GM23338 (cell line): ENCODE results near the gene TM7SF3. TPM values are rescaled to one million over a fixed set of nuclear protein-coding genes. Genes with fewer than 3 reads are reported as not detected.

Experiments used
- ATAC-seq: fragments of 200-7000 bp; cut with Tn5 transposase; 3 replicates; pipeline ENCODE4 v1.9.1; 2020
- DNase-seq: peaks from one replicate; pipeline ENCODE4 v3.0.0-alpha.2; 2015; ENCODE audit warnings: low spot score
- H2AFZ ChIP-seq: fragments of 200-600 bp; sonication (generic); 2 replicates; pipeline ENCODE4 v1.8.0; 2016; ENCODE audit warnings: antibody characterized with exemption, mild to moderate bottlenecking, moderate library complexity
- H3F3A ChIP-seq: fragments of 200-600 bp; sonication (generic); replicated peaks from 2 replicates; pipeline ENCODE4 v1.8.0; 2017; ENCODE audit warnings: antibody characterized with exemption, mixed run types, low read depth
- H3K27ac ChIP-seq: fragments of 200-600 bp; sonication (generic); 2 replicates; pipeline ENCODE4 v1.6.1; 2016; ENCODE audit warnings: low read depth
- H3K27me3 ChIP-seq: fragments of 200-600 bp; sonication (generic); 2 replicates; pipeline ENCODE4 v1.8.0; 2016; ENCODE audit warnings: mild to moderate bottlenecking, mixed run types, moderate library complexity; ENCODE audit not compliant: insufficient read depth
- H3K36me3 ChIP-seq: fragments of 200-600 bp; sonication (generic); 2 replicates; pipeline ENCODE4 v1.8.0; 2016; ENCODE audit warnings: mild to moderate bottlenecking; ENCODE audit not compliant: insufficient read depth
- H3K4me1 ChIP-seq: fragments of 200-600 bp; sonication (generic); 2 replicates; pipeline ENCODE4 v1.8.0; 2016; ENCODE audit warnings: mild to moderate bottlenecking, moderate library complexity; ENCODE audit not compliant: insufficient read depth
- H3K4me2 ChIP-seq: fragments of 200-600 bp; sonication (generic); 2 replicates; pipeline ENCODE4 v1.7.1; 2017; ENCODE audit warnings: mixed run types
- H3K4me3 ChIP-seq: fragments of 200-600 bp; sonication (generic); 2 replicates; pipeline ENCODE4 v1.6.1; 2016; ENCODE audit warnings: mixed run types
- H3K79me2 ChIP-seq: fragments of 200-600 bp; sonication (generic); replicated peaks from 2 replicates; pipeline ENCODE4 v1.8.0; 2017; ENCODE audit warnings: mild to moderate bottlenecking; ENCODE audit not compliant: insufficient read depth
- H3K9me2 ChIP-seq: fragments of 200-600 bp; sonication (generic); 2 replicates; pipeline ENCODE4 v1.8.0; 2017; ENCODE audit not compliant: insufficient read depth
- H4K20me1 ChIP-seq: fragments of 200-600 bp; sonication (generic); replicated peaks from 2 replicates; pipeline ENCODE4 v1.8.0; 2017; ENCODE audit warnings: mild to moderate bottlenecking; ENCODE audit not compliant: insufficient read depth
- H3K27ac Mint-ChIP-seq: 2 replicates; pipeline ENCODE4 v1.8.0; 2020; ENCODE audit warnings: inconsistent platforms, mild to moderate bottlenecking, moderate library complexity, mixed read lengths
- H3K27me3 Mint-ChIP-seq: 3 replicates; pipeline ENCODE4 v1.8.0; 2022; ENCODE audit warnings: low read depth, mild to moderate bottlenecking, moderate library complexity, mixed read lengths, inconsistent platforms; ENCODE audit not compliant: insufficient read depth, poor library complexity
- H3K36me3 Mint-ChIP-seq: 3 replicates; pipeline ENCODE4 v1.8.0; 2021; ENCODE audit warnings: low read depth, mild to moderate bottlenecking, inconsistent platforms, moderate library complexity, mixed read lengths
- H3K4me1 Mint-ChIP-seq: 3 replicates; pipeline ENCODE4 v1.8.0; 2020; ENCODE audit warnings: mild to moderate bottlenecking, inconsistent platforms, mixed read lengths
- H3K4me3 Mint-ChIP-seq: 3 replicates; pipeline ENCODE4 v1.8.0; 2021; ENCODE audit warnings: moderate library complexity, mild to moderate bottlenecking, inconsistent platforms, mixed read lengths
- H3K9me3 Mint-ChIP-seq: 3 replicates; pipeline ENCODE4 v1.8.0; 2020; ENCODE audit warnings: moderate library complexity, mild to moderate bottlenecking, inconsistent platforms, mixed read lengths
- CREB1 ChIP-seq: fragments of 250-450 bp; sonication (Bioruptor Pico); IDR thresholded peaks from 2 replicates; pipeline ENCODE4 v1.5.0; 2020; ENCODE audit warnings: low read depth, mild to moderate bottlenecking, moderate library complexity
- CTCF ChIP-seq, 2 experiments: fragments of 200-600 bp in 1 of 2; sonication (generic) in 1 of 2; conservative IDR thresholded peaks; 2 replicates each; pipeline versions ENCODE4 v1.5.1 to v1.6.1; 2016 to 2017; ENCODE audit warnings: antibody characterized with exemption in 2 of 2, low read depth in 2 of 2, mild to moderate bottlenecking in 2 of 2, moderate library complexity in 1 of 2
- EZH2 ChIP-seq: fragments of 200-600 bp; sonication (generic); IDR thresholded peaks from one replicate; pipeline ENCODE4 v1.8.0; 2017; ENCODE audit warnings: antibody characterized with exemption, mild to moderate bottlenecking, low read depth; ENCODE audit not compliant: unreplicated experiment
- EZH2phosphoT487 ChIP-seq: fragments of 200-600 bp; sonication (generic); IDR thresholded peaks from one replicate; pipeline ENCODE4 v1.8.1; 2018; ENCODE audit warnings: antibody characterized with exemption; ENCODE audit not compliant: unreplicated experiment
- JUNB ChIP-seq: IDR thresholded peaks from one replicate; pipeline ENCODE4 v1.6.1; 2016; ENCODE audit warnings: antibody characterized with exemption; ENCODE audit not compliant: unreplicated experiment
- NANOG ChIP-seq: IDR thresholded peaks from 2 replicates; pipeline ENCODE4 v1.6.1; 2016; ENCODE audit warnings: antibody characterized with exemption, borderline replicate concordance
- POLR2AphosphoS5 ChIP-seq: IDR thresholded peaks from 2 replicates; pipeline ENCODE4 v1.6.1; 2016; ENCODE audit warnings: antibody characterized with exemption, low read depth
- STAT1 ChIP-seq: IDR thresholded peaks from one replicate; pipeline ENCODE4 v1.6.1; 2016; ENCODE audit warnings: antibody characterized with exemption; ENCODE audit not compliant: unreplicated experiment
- ZNF114 ChIP-seq: fragments of 250-450 bp; sonication (Bioruptor Pico); IDR thresholded peaks from 2 replicates; pipeline ENCODE4 v1.5.0; 2020; ENCODE audit warnings: mild to moderate bottlenecking, moderate library complexity
- ZNF331 ChIP-seq: fragments of 250-450 bp; sonication (Bioruptor Pico); IDR thresholded peaks from 2 replicates; pipeline ENCODE4 v1.5.0; 2020; ENCODE audit warnings: low read depth, mild to moderate bottlenecking, moderate library complexity
- polyA plus RNA-seq: library from polyadenylated mRNA; unstranded; fragments of >200 nt; fragmentation: Nextera tagmentation; extraction: Ambion mirVana; gene quantifications from 2 replicates; pipeline ENCODE4 v1.2.1, GENCODE V29; 2016
- total RNA-seq: library from RNA; depleted of rRNA; stranded (reverse); fragments of >200 nt; shearing (Covaris generic); gene quantifications from 2 replicates; pipeline ENCODE4 v1.2.3, GENCODE V29; 2014
- TF ChIP-seq, protein P1 (sequence below): IDR thresholded peaks from one replicate; pipeline ENCODE4 v1.6.1; 2018; ENCODE audit warnings: antibody characterized with exemption; ENCODE audit not compliant: unreplicated experiment
- TF ChIP-seq, protein P2 (sequence below): IDR thresholded peaks from 2 replicates; pipeline ENCODE4 v1.6.1; 2016; ENCODE audit warnings: antibody characterized with exemption

The TM7SF3 gene
- total and polyA plus RNA-seq, 2 experiments from 2014 or later, result 30.3 to 121 TPM

GRCh38 chr12:27005495-27005894 is 8.7 kb downstream of the TM7SF3 start (continued):
- TF ChIP-seq CTCF (conservative IDR thresholded peaks at IDR 0.05; ENCODE audit: low read depth in 2 of 2) (no peak), STAT1 (no peak), EZH2 (no peak), ZNF331 (CRISPR knock-in tag) (no peak), POLR2AphosphoS5 (no peak), CREB1 (CRISPR knock-in tag) (no peak), JUNB (no peak), ZNF114 (no peak), NANOG (no peak)
- TF ChIP-seq, protein P1, sequence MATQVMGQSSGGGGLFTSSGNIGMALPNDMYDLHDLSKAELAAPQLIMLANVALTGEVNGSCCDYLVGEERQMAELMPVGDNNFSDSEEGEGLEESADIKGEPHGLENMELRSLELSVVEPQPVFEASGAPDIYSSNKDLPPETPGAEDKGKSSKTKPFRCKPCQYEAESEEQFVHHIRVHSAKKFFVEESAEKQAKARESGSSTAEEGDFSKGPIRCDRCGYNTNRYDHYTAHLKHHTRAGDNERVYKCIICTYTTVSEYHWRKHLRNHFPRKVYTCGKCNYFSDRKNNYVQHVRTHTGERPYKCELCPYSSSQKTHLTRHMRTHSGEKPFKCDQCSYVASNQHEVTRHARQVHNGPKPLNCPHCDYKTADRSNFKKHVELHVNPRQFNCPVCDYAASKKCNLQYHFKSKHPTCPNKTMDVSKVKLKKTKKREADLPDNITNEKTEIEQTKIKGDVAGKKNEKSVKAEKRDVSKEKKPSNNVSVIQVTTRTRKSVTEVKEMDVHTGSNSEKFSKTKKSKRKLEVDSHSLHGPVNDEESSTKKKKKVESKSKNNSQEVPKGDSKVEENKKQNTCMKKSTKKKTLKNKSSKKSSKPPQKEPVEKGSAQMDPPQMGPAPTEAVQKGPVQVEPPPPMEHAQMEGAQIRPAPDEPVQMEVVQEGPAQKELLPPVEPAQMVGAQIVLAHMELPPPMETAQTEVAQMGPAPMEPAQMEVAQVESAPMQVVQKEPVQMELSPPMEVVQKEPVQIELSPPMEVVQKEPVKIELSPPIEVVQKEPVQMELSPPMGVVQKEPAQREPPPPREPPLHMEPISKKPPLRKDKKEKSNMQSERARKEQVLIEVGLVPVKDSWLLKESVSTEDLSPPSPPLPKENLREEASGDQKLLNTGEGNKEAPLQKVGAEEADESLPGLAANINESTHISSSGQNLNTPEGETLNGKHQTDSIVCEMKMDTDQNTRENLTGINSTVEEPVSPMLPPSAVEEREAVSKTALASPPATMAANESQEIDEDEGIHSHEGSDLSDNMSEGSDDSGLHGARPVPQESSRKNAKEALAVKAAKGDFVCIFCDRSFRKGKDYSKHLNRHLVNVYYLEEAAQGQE, result no peak
- TF ChIP-seq, protein P2, sequence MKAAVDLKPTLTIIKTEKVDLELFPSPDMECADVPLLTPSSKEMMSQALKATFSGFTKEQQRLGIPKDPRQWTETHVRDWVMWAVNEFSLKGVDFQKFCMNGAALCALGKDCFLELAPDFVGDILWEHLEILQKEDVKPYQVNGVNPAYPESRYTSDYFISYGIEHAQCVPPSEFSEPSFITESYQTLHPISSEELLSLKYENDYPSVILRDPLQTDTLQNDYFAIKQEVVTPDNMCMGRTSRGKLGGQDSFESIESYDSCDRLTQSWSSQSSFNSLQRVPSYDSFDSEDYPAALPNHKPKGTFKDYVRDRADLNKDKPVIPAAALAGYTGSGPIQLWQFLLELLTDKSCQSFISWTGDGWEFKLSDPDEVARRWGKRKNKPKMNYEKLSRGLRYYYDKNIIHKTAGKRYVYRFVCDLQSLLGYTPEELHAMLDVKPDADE, result no peak

- Mint-ChIP-seq H3K27me3 (peaks cover 4% of the 10 kb centered on the region), H3K27ac (no peak overlapping the region; the same call in 1 of the 2 replicates), H3K9me3 (no peaks in the 10 kb centered on the region), H3K36me3 (peaks cover 16% of the 10 kb centered on the region), H3K4me1 (peaks cover 15% of the 10 kb centered on the region; the same call in 2 of the 3 replicates), H3K4me3 (no peak overlapping the region)
- H3K27ac ChIP-seq, result no peak overlapping the region
- no peak overlapping the region for H2AFZ ChIP-seq
- DNase-seq (peak; percentile 32), ATAC-seq (peak; percentile 59)
- H3F3A ChIP-seq, result no peaks in the 10 kb centered on the region
- no peak overlapping the region for H3K4me3 ChIP-seq
- TF ChIP-seq CTCF (conservative IDR thresholded peaks at IDR 0.05; ENCODE audit: low read depth in 2 of 2) (no peak), EZH2 (no peak), STAT1 (no peak), ZNF114 (no peak), EZH2phosphoT487 (no peak)
- peaks cover 3% of the 10 kb centered on the region for H3K4me1 ChIP-seq
- H3K9me2 ChIP-seq, result no peaks in the 10 kb centered on the region
- H4K20me1 ChIP-seq, result no peaks in the 10 kb centered on the region; the same call in 1 of the 2 replicates
- H3K4me2 ChIP-seq, result no peak overlapping the region
- H3K36me3 ChIP-seq, result peaks cover 2% of the 10 kb centered on the region; the same call in 1 of the 2 replicates
- H3K27me3 ChIP-seq, result no peaks in the 10 kb centered on the region
- peaks cover 81% of the 10 kb centered on the region for H3K79me2 ChIP-seq
Measured at GRCh38 chr12:27003421-27004381, 10.5 kb downstream of the TM7SF3 start.
